SK-N-SH (cell line): ENCODE measurements around the gene CLEC12A.

Experiments used
- GABPA ChIP-seq: IDR thresholded peaks from 2 replicates; pipeline ENCODE4 v1.4.0; 2012; ENCODE audit warnings: low read depth, mild to moderate bottlenecking
- JUND ChIP-seq: IDR thresholded peaks from 2 replicates; pipeline ENCODE4 v1.4.0; 2012
- NRF1 ChIP-seq: IDR thresholded peaks from 2 replicates; pipeline ENCODE4 v1.6.1; 2012; ENCODE audit warnings: low read depth, mild to moderate bottlenecking, low read length
- PBX3 ChIP-seq: IDR thresholded peaks from 2 replicates; pipeline ENCODE4; 2012
- RAD21 ChIP-seq: IDR thresholded peaks from 2 replicates; pipeline ENCODE4 v1.6.1; 2012; ENCODE audit warnings: mild to moderate bottlenecking, low read length
- RCOR1 ChIP-seq: fragments of 150-350 bp; IDR thresholded peaks from 2 replicates; pipeline ENCODE4 v1.6.1; 2017; ENCODE audit warnings: antibody characterized with exemption, low read length
- TAF1 ChIP-seq: IDR thresholded peaks from 2 replicates; pipeline ENCODE4 v1.6.1; 2012; ENCODE audit warnings: low read depth, mild to moderate bottlenecking, low read length, moderate library complexity, borderline replicate concordance
- TF ChIP-seq, protein P1 (sequence below): fragments of 150-350 bp; IDR thresholded peaks from 2 replicates; pipeline ENCODE4 v1.6.1; 2017; ENCODE audit warnings: antibody characterized with exemption, low read length, low read depth, borderline replicate concordance
- TF ChIP-seq, protein P2 (sequence below): IDR thresholded peaks from 2 replicates; pipeline ENCODE4 v1.4.0; 2012; ENCODE audit warnings: low read depth
- TF ChIP-seq, protein P3 (sequence below): IDR thresholded peaks from 2 replicates; pipeline ENCODE4 v1.4.0; 2012; ENCODE audit warnings: low read depth, borderline replicate concordance
- TF ChIP-seq, protein P4 (sequence below): fragments of 200-600 bp; sonication (generic); IDR thresholded peaks from 2 replicates; pipeline ENCODE4 v1.6.1; 2017; ENCODE audit warnings: antibody characterized with exemption, mild to moderate bottlenecking, moderate library complexity
- TF ChIP-seq, protein P5 (sequence below): IDR thresholded peaks from 2 replicates; pipeline ENCODE4 v1.6.1; 2012; ENCODE audit warnings: mild to moderate bottlenecking, low read depth, low read length, moderate library complexity

- TF ChIP-seq, protein P1, sequence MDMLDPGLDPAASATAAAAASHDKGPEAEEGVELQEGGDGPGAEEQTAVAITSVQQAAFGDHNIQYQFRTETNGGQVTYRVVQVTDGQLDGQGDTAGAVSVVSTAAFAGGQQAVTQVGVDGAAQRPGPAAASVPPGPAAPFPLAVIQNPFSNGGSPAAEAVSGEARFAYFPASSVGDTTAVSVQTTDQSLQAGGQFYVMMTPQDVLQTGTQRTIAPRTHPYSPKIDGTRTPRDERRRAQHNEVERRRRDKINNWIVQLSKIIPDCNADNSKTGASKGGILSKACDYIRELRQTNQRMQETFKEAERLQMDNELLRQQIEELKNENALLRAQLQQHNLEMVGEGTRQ = no peak
- TF ChIP-seq RCOR1 = no peak
- TF ChIP-seq GABPA = no peak
- TF ChIP-seq, protein P2, sequence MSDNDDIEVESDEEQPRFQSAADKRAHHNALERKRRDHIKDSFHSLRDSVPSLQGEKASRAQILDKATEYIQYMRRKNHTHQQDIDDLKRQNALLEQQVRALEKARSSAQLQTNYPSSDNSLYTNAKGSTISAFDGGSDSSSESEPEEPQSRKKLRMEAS = no peak
- TF ChIP-seq, protein P3, sequence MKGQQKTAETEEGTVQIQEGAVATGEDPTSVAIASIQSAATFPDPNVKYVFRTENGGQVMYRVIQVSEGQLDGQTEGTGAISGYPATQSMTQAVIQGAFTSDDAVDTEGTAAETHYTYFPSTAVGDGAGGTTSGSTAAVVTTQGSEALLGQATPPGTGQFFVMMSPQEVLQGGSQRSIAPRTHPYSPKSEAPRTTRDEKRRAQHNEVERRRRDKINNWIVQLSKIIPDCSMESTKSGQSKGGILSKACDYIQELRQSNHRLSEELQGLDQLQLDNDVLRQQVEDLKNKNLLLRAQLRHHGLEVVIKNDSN = no peak
- no peak for TF ChIP-seq NRF1
- TF ChIP-seq, protein P4, sequence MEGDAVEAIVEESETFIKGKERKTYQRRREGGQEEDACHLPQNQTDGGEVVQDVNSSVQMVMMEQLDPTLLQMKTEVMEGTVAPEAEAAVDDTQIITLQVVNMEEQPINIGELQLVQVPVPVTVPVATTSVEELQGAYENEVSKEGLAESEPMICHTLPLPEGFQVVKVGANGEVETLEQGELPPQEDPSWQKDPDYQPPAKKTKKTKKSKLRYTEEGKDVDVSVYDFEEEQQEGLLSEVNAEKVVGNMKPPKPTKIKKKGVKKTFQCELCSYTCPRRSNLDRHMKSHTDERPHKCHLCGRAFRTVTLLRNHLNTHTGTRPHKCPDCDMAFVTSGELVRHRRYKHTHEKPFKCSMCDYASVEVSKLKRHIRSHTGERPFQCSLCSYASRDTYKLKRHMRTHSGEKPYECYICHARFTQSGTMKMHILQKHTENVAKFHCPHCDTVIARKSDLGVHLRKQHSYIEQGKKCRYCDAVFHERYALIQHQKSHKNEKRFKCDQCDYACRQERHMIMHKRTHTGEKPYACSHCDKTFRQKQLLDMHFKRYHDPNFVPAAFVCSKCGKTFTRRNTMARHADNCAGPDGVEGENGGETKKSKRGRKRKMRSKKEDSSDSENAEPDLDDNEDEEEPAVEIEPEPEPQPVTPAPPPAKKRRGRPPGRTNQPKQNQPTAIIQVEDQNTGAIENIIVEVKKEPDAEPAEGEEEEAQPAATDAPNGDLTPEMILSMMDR = no peak
- TF ChIP-seq JUND = no peak
- no peak for TF ChIP-seq RAD21
- TF ChIP-seq, protein P5, sequence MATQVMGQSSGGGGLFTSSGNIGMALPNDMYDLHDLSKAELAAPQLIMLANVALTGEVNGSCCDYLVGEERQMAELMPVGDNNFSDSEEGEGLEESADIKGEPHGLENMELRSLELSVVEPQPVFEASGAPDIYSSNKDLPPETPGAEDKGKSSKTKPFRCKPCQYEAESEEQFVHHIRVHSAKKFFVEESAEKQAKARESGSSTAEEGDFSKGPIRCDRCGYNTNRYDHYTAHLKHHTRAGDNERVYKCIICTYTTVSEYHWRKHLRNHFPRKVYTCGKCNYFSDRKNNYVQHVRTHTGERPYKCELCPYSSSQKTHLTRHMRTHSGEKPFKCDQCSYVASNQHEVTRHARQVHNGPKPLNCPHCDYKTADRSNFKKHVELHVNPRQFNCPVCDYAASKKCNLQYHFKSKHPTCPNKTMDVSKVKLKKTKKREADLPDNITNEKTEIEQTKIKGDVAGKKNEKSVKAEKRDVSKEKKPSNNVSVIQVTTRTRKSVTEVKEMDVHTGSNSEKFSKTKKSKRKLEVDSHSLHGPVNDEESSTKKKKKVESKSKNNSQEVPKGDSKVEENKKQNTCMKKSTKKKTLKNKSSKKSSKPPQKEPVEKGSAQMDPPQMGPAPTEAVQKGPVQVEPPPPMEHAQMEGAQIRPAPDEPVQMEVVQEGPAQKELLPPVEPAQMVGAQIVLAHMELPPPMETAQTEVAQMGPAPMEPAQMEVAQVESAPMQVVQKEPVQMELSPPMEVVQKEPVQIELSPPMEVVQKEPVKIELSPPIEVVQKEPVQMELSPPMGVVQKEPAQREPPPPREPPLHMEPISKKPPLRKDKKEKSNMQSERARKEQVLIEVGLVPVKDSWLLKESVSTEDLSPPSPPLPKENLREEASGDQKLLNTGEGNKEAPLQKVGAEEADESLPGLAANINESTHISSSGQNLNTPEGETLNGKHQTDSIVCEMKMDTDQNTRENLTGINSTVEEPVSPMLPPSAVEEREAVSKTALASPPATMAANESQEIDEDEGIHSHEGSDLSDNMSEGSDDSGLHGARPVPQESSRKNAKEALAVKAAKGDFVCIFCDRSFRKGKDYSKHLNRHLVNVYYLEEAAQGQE = no peak
- TF ChIP-seq PBX3 = no peak
- no peak for TF ChIP-seq TAF1
Observed at GRCh38 chr12:9977916-9978315, 6.7 kb downstream of the CLEC12A start.
